PC-3 (cell line): Measurements from ENCODE around the gene SLC13A1. TPM values are rescaled to one million over a fixed set of nuclear protein-coding genes. Genes with fewer than 3 reads are reported as not detected.
A peak's percentile ranks its signal among the peaks of the same experiment; 100 is the strongest.

Experiments
- ATAC-seq: fragments of 200-7000 bp; cut with Tn5 transposase; 2 replicates; pipeline ENCODE4 v1.9.1; 2020; ENCODE audit warnings: mild to moderate bottlenecking, moderate library complexity
- BruUV-seq: library from RNA; stranded (reverse); fragments of 400-500 nt; replicated peaks from 2 replicates; lab custom pipeline; 2021; lab: Mats Ljungman, UMichigan
- CTCF ChIA-PET: fragments of 300-600 bp; sonication (Branson Sonifier 250); formaldehyde crosslinking; loops from one replicate; lab custom pipeline; 2022; ENCODE audit warnings: antibody characterized with exemption; lab: Charles Lee
- POLR2A ChIA-PET: fragments of 300-600 bp; sonication (Branson Sonifier 250); formaldehyde crosslinking; loops from one replicate; lab custom pipeline; 2022; ENCODE audit warnings: antibody characterized with exemption; ENCODE audit not compliant: unreplicated experiment; lab: Charles Lee
- DNase-seq: peaks from one replicate; pipeline ENCODE4 v3.0.0-alpha.2; 2015
- H2AFZ ChIP-seq: fragments of 300-600 bp; sonication (generic); 2 replicates; pipeline ENCODE4 v1.6.0; 2016; ENCODE audit warnings: antibody characterized with exemption, low read length
- H3F3A ChIP-seq: fragments of 300-600 bp; sonication (generic); one replicate; pipeline ENCODE4 v1.6.0; 2017; ENCODE audit warnings: antibody characterized with exemption, low read length, control low read depth, mild to moderate bottlenecking; ENCODE audit not compliant: unreplicated experiment
- H3K27ac ChIP-seq: fragments of 300-600 bp; sonication (generic); 2 replicates; pipeline ENCODE4 v1.5.1; 2016; ENCODE audit warnings: mild to moderate bottlenecking, low read length
- H3K27me3 ChIP-seq: fragments of 300-600 bp; sonication (generic); 2 replicates; pipeline ENCODE4 v1.6.1; 2016; ENCODE audit warnings: low read length, mixed read lengths
- H3K36me3 ChIP-seq: fragments of 300-600 bp; sonication (generic); 2 replicates; pipeline ENCODE4 v1.6.1; 2016; ENCODE audit warnings: low read depth, mixed run types, low read length, mixed read lengths
- H3K4me1 ChIP-seq: fragments of 300-600 bp; sonication (generic); 2 replicates; pipeline ENCODE4 v1.5.1; 2016; ENCODE audit warnings: low read length; ENCODE audit not compliant: insufficient read depth
- H3K4me2 ChIP-seq: fragments of 300-600 bp; sonication (generic); 2 replicates; pipeline ENCODE4 v1.6.0; 2016; ENCODE audit warnings: low read length
- H3K4me3 ChIP-seq: fragments of 300-600 bp; sonication (generic); 2 replicates; pipeline ENCODE4 v1.5.1; 2016; ENCODE audit warnings: mild to moderate bottlenecking, low read length, mixed read lengths
- H3K79me2 ChIP-seq: fragments of 300-600 bp; sonication (generic); 2 replicates; pipeline ENCODE4 v1.6.1; 2017; ENCODE audit warnings: low read length, mixed read lengths
- H3K9ac ChIP-seq: fragments of 300-600 bp; sonication (generic); 2 replicates; pipeline ENCODE4 v1.6.0; 2016; ENCODE audit warnings: mild to moderate bottlenecking, low read length
- H3K9me2 ChIP-seq: fragments of 300-600 bp; sonication (generic); replicated peaks from 2 replicates; pipeline ENCODE4 v1.6.1; 2016; ENCODE audit warnings: mixed run types, low read length, mixed read lengths
- H3K9me3 ChIP-seq: fragments of 300-600 bp; sonication (generic); 2 replicates; pipeline ENCODE4 v1.6.1; 2016; ENCODE audit warnings: low read length, mixed read lengths
- H4K20me1 ChIP-seq: fragments of 300-600 bp; sonication (generic); 2 replicates; pipeline ENCODE4 v1.6.1; 2016; ENCODE audit warnings: low read length, mixed read lengths
- EZH2 ChIP-seq: fragments of 300-600 bp; sonication (generic); IDR thresholded peaks from one replicate; pipeline ENCODE4 v1.6.1; 2017; ENCODE audit warnings: antibody characterized with exemption, mild to moderate bottlenecking, low read length; ENCODE audit not compliant: unreplicated experiment
- EZH2phosphoT487 ChIP-seq: fragments of 300-600 bp; sonication (generic); IDR thresholded peaks from 2 replicates; pipeline ENCODE4 v1.6.1; 2018; ENCODE audit warnings: mild to moderate bottlenecking, antibody characterized with exemption, low read length, borderline replicate concordance
- intact Hi-C: fragments of 100-400 bp; cut with micrococcal nuclease; formaldehyde crosslinking; loops from 2 replicates; pipeline ENCODE4 v1.9.0; 2023
- total RNA-seq: library from RNA; depleted of rRNA; stranded (reverse); fragments of >200 nt; gene quantifications from 2 replicates; pipeline ENCODE4 v1.2.3, GENCODE V29; 2014
- TF ChIP-seq, protein P1 (sequence below): fragments of 300-600 bp; sonication (generic); conservative IDR thresholded peaks from 2 replicates; pipeline ENCODE4 v1.5.1; 2017; ENCODE audit warnings: antibody characterized with exemption, low read depth, mild to moderate bottlenecking, low read length

SLC13A1 gene
- total RNA-seq, 1 experiment from 2014 or later: not detected

DNA sequence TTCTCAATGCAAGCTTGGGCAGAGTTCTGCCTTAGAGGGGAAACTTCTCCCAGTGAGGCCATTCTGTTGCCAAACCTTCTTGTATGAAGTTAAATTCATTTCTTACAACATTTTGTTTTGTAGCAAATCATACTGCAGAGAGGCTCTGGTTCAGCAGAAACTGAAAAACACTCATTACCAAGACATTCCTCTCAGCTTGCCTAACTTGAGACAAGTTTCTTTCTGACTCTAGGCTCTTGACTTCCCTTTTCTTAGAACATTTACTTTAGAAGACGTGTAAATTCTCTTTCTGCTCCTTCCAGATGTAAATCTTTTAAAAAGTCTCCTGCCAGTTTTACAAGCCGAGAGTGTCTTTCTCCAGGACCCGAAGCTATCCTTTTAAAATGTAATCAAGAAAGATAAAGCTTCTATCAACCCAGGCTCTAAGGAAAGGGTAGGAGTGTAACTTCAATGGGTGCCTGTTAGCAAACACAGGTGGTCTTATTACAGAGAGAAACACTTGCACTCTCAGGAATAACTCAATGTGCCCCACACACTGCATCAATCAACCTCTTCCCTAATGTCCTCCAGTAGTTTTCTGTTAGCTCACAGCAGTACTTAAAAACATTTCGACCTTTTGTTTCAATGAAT, 123.8 kb downstream of the SLC13A1 start:
- H3K9ac ChIP-seq: no peak overlapping the region
- H3F3A ChIP-seq: no peaks in the 10 kb centered on the region
- ATAC-seq (no peak), DNase-seq (no peak)
- H3K79me2 ChIP-seq: no peaks in the 10 kb centered on the region
- no TSS peak for BruUV-seq
- no peak overlapping the region for H3K4me3 ChIP-seq
- no peaks in the 10 kb centered on the region for H3K9me2 ChIP-seq
- TF ChIP-seq, protein P1, sequence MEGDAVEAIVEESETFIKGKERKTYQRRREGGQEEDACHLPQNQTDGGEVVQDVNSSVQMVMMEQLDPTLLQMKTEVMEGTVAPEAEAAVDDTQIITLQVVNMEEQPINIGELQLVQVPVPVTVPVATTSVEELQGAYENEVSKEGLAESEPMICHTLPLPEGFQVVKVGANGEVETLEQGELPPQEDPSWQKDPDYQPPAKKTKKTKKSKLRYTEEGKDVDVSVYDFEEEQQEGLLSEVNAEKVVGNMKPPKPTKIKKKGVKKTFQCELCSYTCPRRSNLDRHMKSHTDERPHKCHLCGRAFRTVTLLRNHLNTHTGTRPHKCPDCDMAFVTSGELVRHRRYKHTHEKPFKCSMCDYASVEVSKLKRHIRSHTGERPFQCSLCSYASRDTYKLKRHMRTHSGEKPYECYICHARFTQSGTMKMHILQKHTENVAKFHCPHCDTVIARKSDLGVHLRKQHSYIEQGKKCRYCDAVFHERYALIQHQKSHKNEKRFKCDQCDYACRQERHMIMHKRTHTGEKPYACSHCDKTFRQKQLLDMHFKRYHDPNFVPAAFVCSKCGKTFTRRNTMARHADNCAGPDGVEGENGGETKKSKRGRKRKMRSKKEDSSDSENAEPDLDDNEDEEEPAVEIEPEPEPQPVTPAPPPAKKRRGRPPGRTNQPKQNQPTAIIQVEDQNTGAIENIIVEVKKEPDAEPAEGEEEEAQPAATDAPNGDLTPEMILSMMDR: no peak
- TF ChIP-seq EZH2phosphoT487 (no peak), EZH2 (no peak)
- no peaks in the 10 kb centered on the region for H4K20me1 ChIP-seq
- no peaks in the 10 kb centered on the region for H3K36me3 ChIP-seq
- CTCF ChIA-PET: no interaction called here
- no peak overlapping the region for H3K4me2 ChIP-seq
- intact Hi-C loops: loop anchor here (10.0 kb wide), 1 partner anchor 299 kb away; no protein-coding TSS in a partner anchor
- peaks cover 14% of the 10 kb centered on the region; the same call in 1 of the 2 replicates for H3K27me3 ChIP-seq
- POLR2A ChIA-PET: interaction anchor here (0.6 kb wide), 1 partner anchor 449 kb away, joined by 3 read pairs; no protein-coding TSS in a partner anchor
- no peaks in the 10 kb centered on the region for H3K4me1 ChIP-seq
- H3K27ac ChIP-seq: no peak overlapping the region
- no peaks in the 10 kb centered on the region for H3K9me3 ChIP-seq
- H2AFZ ChIP-seq: no peak overlapping the region

DNA sequence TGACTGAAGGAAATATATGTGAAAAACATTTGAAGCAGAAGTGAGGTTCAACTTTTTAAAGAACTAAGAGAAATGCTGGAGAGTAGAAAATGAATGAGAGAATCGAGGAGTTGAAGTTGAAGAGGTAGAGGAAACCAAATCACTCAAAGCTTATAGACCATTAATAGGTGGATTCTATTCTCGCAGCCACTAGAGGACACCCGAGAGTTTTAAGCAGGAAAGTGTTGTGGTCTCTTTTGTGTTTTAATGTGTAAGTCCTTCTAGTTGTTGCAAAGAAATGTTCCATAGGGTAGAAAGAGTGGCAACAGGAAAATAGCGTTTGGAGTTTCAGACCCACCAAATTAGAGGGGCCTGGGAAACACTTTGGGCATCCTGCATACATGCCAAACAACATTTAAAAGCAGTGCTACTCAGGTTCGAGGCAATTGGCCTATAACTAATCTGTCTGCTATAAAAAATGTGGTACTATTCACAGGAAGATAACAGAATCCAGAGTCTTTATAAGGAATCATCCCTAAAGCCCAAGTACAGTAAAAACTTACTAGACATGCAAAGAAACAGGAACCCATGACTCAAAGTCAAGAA, 129.0 kb downstream of the SLC13A1 start:
- H3K27me3 ChIP-seq: peaks cover 14% of the 10 kb centered on the region; the same call in 1 of the 2 replicates
- intact Hi-C loops: loop anchor here (2.0 to 10.0 kb wide), 3 partner anchors 84 to 304 kb away; no protein-coding TSS in a partner anchor
- TF ChIP-seq, protein P1: peak; percentile 72
- TF ChIP-seq EZH2: no peak

DNA sequence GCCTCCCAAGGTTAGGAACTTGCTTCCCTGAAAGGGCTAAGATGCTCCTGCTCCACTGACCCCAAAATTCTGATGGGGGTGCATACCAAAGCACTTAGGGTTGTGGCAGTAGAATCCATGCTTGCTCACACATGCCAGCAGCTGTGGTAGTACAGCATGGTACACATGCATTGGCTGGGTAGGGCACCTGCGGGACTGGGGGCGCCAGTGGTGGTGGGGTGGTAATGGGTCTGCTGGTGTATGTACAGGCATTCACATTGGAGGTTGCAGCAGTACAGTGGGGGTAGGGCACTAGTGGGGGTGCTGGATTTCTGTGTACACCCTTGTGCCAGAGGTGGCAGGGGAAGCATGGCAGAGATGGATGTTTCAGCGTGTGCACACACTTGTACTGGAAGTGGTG, 132.0 kb downstream of the SLC13A1 start:
- POLR2A ChIA-PET: no interaction called here
- CTCF ChIA-PET: no interaction called here
- H3K4me2 ChIP-seq: no peak overlapping the region

More for the DNA sequence above, 129.0 kb downstream of the SLC13A1 start:
- no peak overlapping the region for H3K4me2 ChIP-seq
- H2AFZ ChIP-seq: no peak overlapping the region
- DNase-seq (peak; percentile 49), ATAC-seq (peak; percentile 43)
- H3K79me2 ChIP-seq: no peaks in the 10 kb centered on the region
- H3K4me1 ChIP-seq: no peaks in the 10 kb centered on the region
- H3K9me2 ChIP-seq: no peaks in the 10 kb centered on the region
- H3K27ac ChIP-seq: no peak overlapping the region
- no peak overlapping the region for H3K4me3 ChIP-seq
- ChIA-PET CTCF (interaction anchor here (0.6 to 1.0 kb wide), 3 partner anchors 125 to 296 kb away, joined by 3 read pairs; no protein-coding TSS in a partner anchor), POLR2A (no interaction called here)
- no peaks in the 10 kb centered on the region for H3K36me3 ChIP-seq
- H3K9me3 ChIP-seq: no peaks in the 10 kb centered on the region
- no peaks in the 10 kb centered on the region for H3F3A ChIP-seq
- no peak overlapping the region for H3K9ac ChIP-seq
- BruUV-seq: no TSS peak
- no peaks in the 10 kb centered on the region for H4K20me1 ChIP-seq

More for the DNA sequence above, 132.0 kb downstream of the SLC13A1 start:
- H3K27me3 ChIP-seq: no peaks in the 10 kb centered on the region
- no peaks in the 10 kb centered on the region for H3K4me1 ChIP-seq
- no peaks in the 10 kb centered on the region for H3K9me3 ChIP-seq
- H3K4me3 ChIP-seq: no peak overlapping the region
- H2AFZ ChIP-seq: no peak overlapping the region
- no peak for TF ChIP-seq EZH2phosphoT487
- TF ChIP-seq, protein P1: no peak
- no peak for TF ChIP-seq EZH2
- intact Hi-C loops: no loop called here
- no peak overlapping the region for H3K27ac ChIP-seq
- no peaks in the 10 kb centered on the region for H3K79me2 ChIP-seq
- no peaks in the 10 kb centered on the region for H3F3A ChIP-seq
- no peaks in the 10 kb centered on the region for H4K20me1 ChIP-seq
- no peaks in the 10 kb centered on the region for H3K36me3 ChIP-seq
- no peak for ATAC-seq
- H3K9ac ChIP-seq: no peak overlapping the region
- DNase-seq: no peak
- no TSS peak for BruUV-seq
- H3K9me2 ChIP-seq: no peaks in the 10 kb centered on the region
